IMR-90 (cell line): ENCODE results near the gene NCAM1. TPM values are rescaled to one million over a fixed set of nuclear protein-coding genes. Genes with fewer than 3 reads are reported as not detected.

Experiments used
- ATAC-seq: fragments of 200-7000 bp; cut with Tn5 transposase; 2 replicates; pipeline ENCODE4 v1.9.1; 2020; ENCODE audit warnings: low read depth, mild to moderate bottlenecking, moderate library complexity
- BruUV-seq: library from RNA; stranded (reverse); fragments of 400-500 nt; replicated peaks from 2 replicates; lab custom pipeline; 2021; lab: Mats Ljungman, UMichigan
- CTCF ChIA-PET: fragments of 300-600 bp; formaldehyde crosslinking; extraction: SDS; loops from one replicate; lab custom pipeline; 2021; ENCODE audit warnings: antibody characterized with exemption; lab: Yijun Ruan, JAX
- POLR2A ChIA-PET: fragments of 300-600 bp; sonication (Branson Sonifier 250); formaldehyde crosslinking; loops from one replicate; lab custom pipeline; 2022; ENCODE audit warnings: antibody characterized with exemption; ENCODE audit not compliant: unreplicated experiment; lab: Charles Lee
- DNase-seq: peaks from one replicate; pipeline ENCODE4 v3.0.0; 2013
- H2AFZ ChIP-seq: replicated peaks from 2 replicates; pipeline ENCODE3; 2013; ENCODE audit warnings: low read length, mild to moderate bottlenecking; ENCODE audit not compliant: poor library complexity
- H2AK5ac ChIP-seq: 2 replicates; pipeline ENCODE4 v1.6.1; 2013; ENCODE audit warnings: low read depth, low read length, inconsistent platforms
- H2AK9ac ChIP-seq: replicated peaks from 2 replicates; pipeline ENCODE3; 2013; ENCODE audit warnings: mild to moderate bottlenecking, low read depth, low read length, moderate library complexity; ENCODE audit not compliant: poor library complexity
- H2BK120ac ChIP-seq: 2 replicates; pipeline ENCODE4 v1.6.1; 2013; ENCODE audit warnings: low read depth, low read length, inconsistent platforms
- H2BK15ac ChIP-seq: 3 replicates; pipeline ENCODE4 v1.6.1; 2013; ENCODE audit warnings: low read depth, low read length, inconsistent platforms
- H2BK20ac ChIP-seq: 2 replicates; pipeline ENCODE4 v1.6.1; 2013; ENCODE audit warnings: low read depth, mild to moderate bottlenecking, inconsistent platforms, low read length, moderate library complexity
- H2BK5ac ChIP-seq: 2 replicates; pipeline ENCODE4 v1.6.1; 2013; ENCODE audit warnings: mild to moderate bottlenecking, low read depth, low read length, inconsistent platforms; ENCODE audit not compliant: poor library complexity, severe bottlenecking
- H3K14ac ChIP-seq: replicated peaks from 2 replicates; pipeline ENCODE4 v1.6.1; 2013; ENCODE audit warnings: low read depth, low read length, inconsistent platforms
- H3K18ac ChIP-seq: 2 replicates; pipeline ENCODE4 v1.6.1; 2013; ENCODE audit warnings: low read depth, low read length, control low read depth
- H3K23ac ChIP-seq: 2 replicates; pipeline ENCODE4 v1.6.1; 2013; ENCODE audit warnings: low read depth, low read length, inconsistent platforms
- H3K27ac ChIP-seq: 2 replicates; pipeline ENCODE4 v1.5.1; 2013; ENCODE audit warnings: mild to moderate bottlenecking, control low read depth, low read length; ENCODE audit not compliant: insufficient read depth
- H3K27me3 ChIP-seq: 2 replicates; pipeline ENCODE4 v1.6.1; 2013; ENCODE audit warnings: low read length; ENCODE audit not compliant: control insufficient read depth, insufficient read depth
- H3K36me3 ChIP-seq: 2 replicates; pipeline ENCODE4 v1.6.1; 2013; ENCODE audit warnings: low read length, mixed read lengths; ENCODE audit not compliant: control insufficient read depth, insufficient read depth
- H3K4ac ChIP-seq: 2 replicates; pipeline ENCODE4 v1.6.1; 2013; ENCODE audit warnings: low read depth, low read length, inconsistent platforms
- H3K4me1 ChIP-seq: 2 replicates; pipeline ENCODE4 v1.6.1; 2013; ENCODE audit warnings: low read length, mixed read lengths; ENCODE audit not compliant: control insufficient read depth, insufficient read depth
- H3K4me2 ChIP-seq: 2 replicates; pipeline ENCODE4 v1.6.1; 2013; ENCODE audit warnings: low read depth, mild to moderate bottlenecking, control low read depth, low read length, moderate library complexity
- H3K4me3 ChIP-seq: 2 replicates; pipeline ENCODE4 v1.5.1; 2013; ENCODE audit warnings: low read depth, mild to moderate bottlenecking, control low read depth, low read length, moderate library complexity; ENCODE audit not compliant: insufficient read depth
- H3K56ac ChIP-seq: 2 replicates; pipeline ENCODE4 v1.6.1; 2013; ENCODE audit warnings: low read length, inconsistent platforms; ENCODE audit not compliant: insufficient read depth; ENCODE audit errors: extremely low read depth
- H3K79me1 ChIP-seq, 2 experiments: 2 replicates each; pipeline ENCODE4 v1.6.1; 2013; ENCODE audit warnings: low read length in 2 of 2, inconsistent platforms in 1 of 2, low read depth in 1 of 2
- H3K9ac ChIP-seq: 2 replicates; pipeline ENCODE4 v1.6.1; 2013; ENCODE audit warnings: low read depth, low read length, control low read depth
- H3K9me1 ChIP-seq: 2 replicates; pipeline ENCODE4 v1.6.1; 2013; ENCODE audit warnings: low read length, inconsistent platforms; ENCODE audit not compliant: insufficient read depth
- H3K9me3 ChIP-seq: 2 replicates; pipeline ENCODE4 v1.6.1; 2013; ENCODE audit warnings: low read length; ENCODE audit not compliant: control insufficient read depth, insufficient read depth
- H4K20me1 ChIP-seq: 2 replicates; pipeline ENCODE4 v1.6.1; 2013; ENCODE audit warnings: low read length, inconsistent platforms; ENCODE audit not compliant: insufficient read depth
- H4K5ac ChIP-seq: 2 replicates; pipeline ENCODE4 v1.6.1; 2013; ENCODE audit warnings: mild to moderate bottlenecking, low read depth, low read length, control low read depth
- H4K8ac ChIP-seq, 2 experiments: 2 replicates each; pipeline ENCODE4 v1.6.1; 2013; ENCODE audit warnings: low read depth in 2 of 2, low read length in 2 of 2, control low read depth in 1 of 2, inconsistent platforms in 1 of 2
- H4K91ac ChIP-seq: 2 replicates; pipeline ENCODE4 v1.6.1; 2013; ENCODE audit warnings: low read depth, low read length, inconsistent platforms; ENCODE audit not compliant: insufficient read depth
- BHLHE40 ChIP-seq: fragments of 150-350 bp; IDR thresholded peaks from 2 replicates; pipeline ENCODE4 v1.6.1; 2016; ENCODE audit warnings: mild to moderate bottlenecking, low read depth, low read length
- CEBPB ChIP-seq: IDR thresholded peaks from 2 replicates; pipeline ENCODE4 v1.6.1; 2012; ENCODE audit warnings: low read depth, low read length, improper control_type of control experiment
- CHD1 ChIP-seq: IDR thresholded peaks from 2 replicates; pipeline ENCODE4 v1.6.1; 2012; ENCODE audit warnings: low read depth, low read length, improper control_type of control experiment
- CTCF ChIP-seq: conservative IDR thresholded peaks from 2 replicates; pipeline ENCODE4 v1.5.1; 2012; ENCODE audit warnings: mild to moderate bottlenecking, low read depth, low read length, improper control_type of control experiment
- ELK1 ChIP-seq: fragments of 150-350 bp; IDR thresholded peaks from 2 replicates; pipeline ENCODE4 v1.6.1; 2016; ENCODE audit warnings: low read depth, mild to moderate bottlenecking, low read length, moderate library complexity, borderline replicate concordance
- FOS ChIP-seq: fragments of 150-350 bp; IDR thresholded peaks from 2 replicates; pipeline ENCODE4 v1.6.1; 2016; ENCODE audit warnings: low read depth, low read length
- MAFK ChIP-seq: IDR thresholded peaks from 2 replicates; pipeline ENCODE4 v1.6.1; 2012; ENCODE audit warnings: low read depth, low read length, improper control_type of control experiment
- MAZ ChIP-seq: IDR thresholded peaks from 2 replicates; pipeline ENCODE4 v1.6.1; 2012; ENCODE audit warnings: low read depth, mild to moderate bottlenecking, low read length, improper control_type of control experiment, moderate library complexity, borderline replicate concordance
- MXI1 ChIP-seq: IDR thresholded peaks from 2 replicates; pipeline ENCODE4 v1.6.1; 2012; ENCODE audit warnings: low read depth, mild to moderate bottlenecking, low read length, moderate library complexity, borderline replicate concordance
- NFE2L2 ChIP-seq: fragments of 150-350 bp; IDR thresholded peaks from 2 replicates; pipeline ENCODE4 v1.6.1; 2016; ENCODE audit warnings: low read depth, mild to moderate bottlenecking, low read length
- POLR2A ChIP-seq: IDR thresholded peaks from 2 replicates; pipeline ENCODE4 v1.6.1; 2012; ENCODE audit warnings: mild to moderate bottlenecking, low read depth, low read length
- RAD21 ChIP-seq: IDR thresholded peaks from 2 replicates; pipeline ENCODE4 v1.6.1; 2012; ENCODE audit warnings: low read length, improper control_type of control experiment
- RCOR1 ChIP-seq: IDR thresholded peaks from 2 replicates; pipeline ENCODE4 v1.6.1; 2012; ENCODE audit warnings: mild to moderate bottlenecking, low read length, improper control_type of control experiment; ENCODE audit not compliant: insufficient replicate concordance
- RFX5 ChIP-seq: IDR thresholded peaks from 2 replicates; pipeline ENCODE4 v1.8.0; 2012; ENCODE audit warnings: low read depth, mild to moderate bottlenecking, low read length, moderate library complexity
- SMC3 ChIP-seq: fragments of 150-350 bp; IDR thresholded peaks from 2 replicates; pipeline ENCODE4 v1.6.1; 2016; ENCODE audit warnings: low read depth, mild to moderate bottlenecking, antibody characterized with exemption, low read length, moderate library complexity
- USF2 ChIP-seq: fragments of 150-350 bp; IDR thresholded peaks from 2 replicates; pipeline ENCODE4 v1.6.1; 2017; ENCODE audit warnings: mild to moderate bottlenecking, antibody characterized with exemption, low read length, low read depth
- WGBS, 2 experiments: methylation state at CpG; one replicate each; pipeline versions ENCODE4 v1.1.5 to v1.1.7; 2013; ENCODE audit warnings: missing lambda C conversion rate in 2 of 2; ENCODE audit not compliant: insufficient read length in 1 of 2; ENCODE audit errors: extremely low coverage in 2 of 2; 5-methylcytosine and 5-hydroxymethylcytosine counted together
- dilution Hi-C: fragments of 300-500 bp; cut with HindIII; formaldehyde crosslinking; loops from one replicate; pipeline ENCODE4 v1.14.3; 2018; ENCODE audit warnings: low sequenced_read_pairs; ENCODE audit not compliant: unreplicated experiment
- in situ Hi-C: fragments of 300-500 bp; cut with MboI; formaldehyde crosslinking; loops from 3 replicates; pipeline ENCODE4 v1.14.3; 2019; ENCODE audit warnings: low sequenced_read_pairs, inconsistent platforms, mixed read lengths
- intact Hi-C: fragments of 100-400 bp; cut with micrococcal nuclease; formaldehyde crosslinking; loops from 2 replicates; pipeline ENCODE4 v1.10.0; 2022
- polyA plus RNA-seq, 3 experiments: library from polyadenylated mRNA; depleted of rRNA; stranded (reverse); fragments of >200 nt; gene quantifications; 2 replicates each; pipeline ENCODE4 v1.2.3, GENCODE V29; 2012; ENCODE audit warnings: low replicate concordance in 1 of 3
- total RNA-seq: library from RNA; depleted of rRNA; stranded (reverse); fragments of >200 nt; gene quantifications from 2 replicates; pipeline ENCODE4 v1.2.3, GENCODE V29; 2012

NCAM1 gene
- total and polyA plus RNA-seq, 2 of the 4 experiments (the other 2 are of a cell fraction): 0.09 to 0.18 TPM

GRCh38 chr11:113034576-113034975 lies 73.4 kb downstream of the NCAM1 start:
- no peak overlapping the region for H3K27ac ChIP-seq
- H2AK9ac ChIP-seq: no peak overlapping the region
- H3K56ac ChIP-seq: no peak overlapping the region
- no peak overlapping the region for H2AFZ ChIP-seq
- H4K91ac ChIP-seq: no peak overlapping the region
- H3K14ac ChIP-seq: no peak overlapping the region
- H2BK20ac ChIP-seq: no peak overlapping the region
- H3K9me3 ChIP-seq: no peaks in the 10 kb centered on the region; the same call in 1 of the 2 replicates
- DNase-seq (no peak), ATAC-seq (no peak)
- ChIA-PET POLR2A (no interaction called here), CTCF (no interaction called here)
- no peaks in the 10 kb centered on the region for H3K27me3 ChIP-seq
- H3K9ac ChIP-seq: no peak overlapping the region
- BruUV-seq: no TSS peak
- H3K4me2 ChIP-seq: no peak overlapping the region
- dilution Hi-C loops: no loop called here
- in situ Hi-C loops: no loop called here
- no peak overlapping the region for H3K4me3 ChIP-seq
- no peak overlapping the region for H2AK5ac ChIP-seq
- no peak overlapping the region for H2BK120ac ChIP-seq
- no peak overlapping the region for H4K8ac ChIP-seq
- WGBS, 2 experiments: no CpG with 5 or more reads among the region's 5 CpGs
- TF ChIP-seq USF2 (no peak), MXI1 (no peak), FOS (no peak), RFX5 (no peak), NFE2L2 (no peak), RAD21 (no peak), MAZ (no peak), CEBPB (no peak), CTCF (no peak), BHLHE40 (no peak), SMC3 (no peak), RCOR1 (no peak), CHD1 (no peak), ELK1 (no peak), MAFK (no peak), POLR2A (no peak)
- no peaks in the 10 kb centered on the region for H4K20me1 ChIP-seq
- intact Hi-C loops: no loop called here
- no peak overlapping the region for H2BK15ac ChIP-seq
- no peak overlapping the region for H3K23ac ChIP-seq
- no peak overlapping the region for H3K4ac ChIP-seq
- H3K4me1 ChIP-seq: no peaks in the 10 kb centered on the region
- H4K5ac ChIP-seq: no peak overlapping the region
- no peak overlapping the region for H3K18ac ChIP-seq
- no peak overlapping the region for H2BK5ac ChIP-seq
- H3K79me1 ChIP-seq: no peaks in the 10 kb centered on the region
- no peaks in the 10 kb centered on the region for H3K36me3 ChIP-seq
- no peaks in the 10 kb centered on the region for H3K9me1 ChIP-seq
